HUES64 (cell line): Measurements from ENCODE around the gene CDC42BPG.
A peak's percentile ranks its signal among the peaks of the same experiment; 100 is the strongest.
"Not testable (repeated sequence)": the region's sequence is repeated elsewhere in the genome, so short reads cannot be mapped to it uniquely, and the experiment has no call there.

Experiments used
- H3K27ac ChIP-seq: 2 replicates; pipeline ENCODE4 v1.7.0; 2013; ENCODE audit warnings: low read depth, low read length, inconsistent platforms
- H3K27me3 ChIP-seq: 2 replicates; pipeline ENCODE4 v1.6.1; 2013; ENCODE audit warnings: mild to moderate bottlenecking, low read length; ENCODE audit not compliant: insufficient read depth
- H3K36me3 ChIP-seq: 2 replicates; pipeline ENCODE4 v1.6.1; 2013; ENCODE audit warnings: mild to moderate bottlenecking, low read length; ENCODE audit not compliant: insufficient read depth
- H3K4me1 ChIP-seq: 2 replicates; pipeline ENCODE4 v1.6.1; 2013; ENCODE audit warnings: mild to moderate bottlenecking, low read length, moderate library complexity; ENCODE audit not compliant: insufficient read depth
- H3K4me3 ChIP-seq: 2 replicates; pipeline ENCODE4 v1.5.1; 2013; ENCODE audit warnings: mild to moderate bottlenecking, low read length, moderate library complexity
- H3K9ac ChIP-seq: 2 replicates; pipeline ENCODE4 v1.6.1; 2013; ENCODE audit warnings: mild to moderate bottlenecking, low read depth, low read length
- H3K9me3 ChIP-seq: 2 replicates; pipeline ENCODE4 v1.6.1; 2013; ENCODE audit warnings: low read depth, low read length; ENCODE audit not compliant: insufficient read depth
- WGBS: fragments of 150-250, 120-280 bp; methylation state at CpG from one replicate; pipeline ENCODE4 v1.1.7; 2013; ENCODE audit warnings: missing lambda C conversion rate; 5-methylcytosine and 5-hydroxymethylcytosine counted together

The CDC42BPG gene

GRCh38 chr11:64829536-64830251 is 14.8 kb downstream of the CDC42BPG start:
- Histone ChIP-seq H3K9me3 (no peaks in the 10 kb centered on the region), H3K36me3 (peaks cover 16% of the 10 kb centered on the region), H3K4me1 (no peaks in the 10 kb centered on the region), H3K4me3 (no peak overlapping the region), H3K9ac (no peak overlapping the region), H3K27me3 (no peaks in the 10 kb centered on the region), H3K27ac (no peak overlapping the region)
- 96% methylated on average over 43 of the region's 43 CpGs for WGBS

DNA sequence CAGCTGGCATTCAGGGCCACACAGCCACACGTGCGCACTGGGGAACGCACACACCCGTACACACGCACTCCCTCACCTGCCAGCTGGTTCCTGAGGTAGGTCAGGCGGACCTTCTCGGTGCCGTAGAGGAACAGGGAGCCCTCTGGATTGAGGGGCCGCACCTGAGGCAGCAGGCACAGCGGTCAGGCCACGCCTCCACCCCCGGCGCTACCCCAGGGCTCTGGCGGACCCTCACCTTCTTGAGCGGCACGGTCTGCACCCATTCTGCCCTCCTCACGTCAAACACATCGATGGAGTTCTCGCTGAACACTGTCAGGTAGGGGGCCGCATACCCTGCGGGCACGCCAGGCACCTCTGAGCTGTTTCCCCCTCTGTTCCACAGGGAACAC is 17.0 kb downstream of the CDC42BPG start:
- Histone ChIP-seq H3K4me3 (no peak overlapping the region), H3K4me1 (no peaks in the 10 kb centered on the region), H3K9me3 (no peaks in the 10 kb centered on the region), H3K27ac (no peak overlapping the region), H3K27me3 (no peaks in the 10 kb centered on the region), H3K9ac (no peak overlapping the region), H3K36me3 (peaks cover 7% of the 10 kb centered on the region; the same call in 1 of the 2 replicates)
- WGBS = 95% methylated on average over 22 of the region's 22 CpGs

- no peak overlapping the region for H3K27ac ChIP-seq
- no peak overlapping the region for H3K9ac ChIP-seq
- H3K4me3 ChIP-seq = no peak overlapping the region
- no peaks in the 10 kb centered on the region for H3K9me3 ChIP-seq
- H3K4me1 ChIP-seq = no peaks in the 10 kb centered on the region
- peaks cover 7% of the 10 kb centered on the region; the same call in 1 of the 2 replicates for H3K36me3 ChIP-seq
- 94% methylated on average over 52 of the region's 52 CpGs for WGBS
- H3K27me3 ChIP-seq = no peaks in the 10 kb centered on the region
Observed at GRCh38 chr11:64826578-64827450, 17.6 kb downstream of the CDC42BPG start.

- Histone ChIP-seq H3K36me3 (peaks cover 7% of the 10 kb centered on the region; the same call in 1 of the 2 replicates), H3K27ac (no peak overlapping the region), H3K4me3 (no peak overlapping the region), H3K27me3 (no peaks in the 10 kb centered on the region), H3K9ac (no peak overlapping the region), H3K9me3 (no peaks in the 10 kb centered on the region), H3K4me1 (no peaks in the 10 kb centered on the region)
- WGBS = 85% methylated on average over 7 of the region's 7 CpGs
Observed at GRCh38 chr11:64826062-64826461, 18.4 kb downstream of the CDC42BPG start.

DNA sequence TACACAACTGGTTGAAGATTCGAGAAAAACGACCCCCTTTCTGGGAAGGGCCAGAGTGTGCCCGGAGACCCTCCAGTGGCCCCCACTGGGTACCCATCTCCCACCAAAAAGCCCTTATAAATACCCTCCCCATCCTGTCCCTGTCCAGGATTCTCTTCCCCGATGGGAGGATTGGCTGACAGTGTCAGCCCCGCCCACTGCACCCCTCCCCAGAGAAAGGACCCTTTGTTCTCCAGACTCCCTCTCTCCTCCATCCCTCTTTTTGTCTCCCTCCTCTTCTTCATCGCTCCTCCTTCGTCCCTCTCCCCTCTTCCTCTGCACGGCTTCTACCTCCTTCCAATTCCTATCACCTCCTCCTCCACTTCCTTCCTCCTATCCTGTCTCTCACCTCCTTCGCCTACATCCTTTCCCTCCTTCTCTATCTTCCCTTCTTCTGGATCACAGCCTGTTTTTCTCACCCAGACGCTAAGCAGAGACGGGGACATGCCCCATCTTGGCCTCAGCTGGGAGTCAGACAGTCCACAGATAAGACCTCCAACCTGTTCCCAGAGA is 20.8 kb downstream of the CDC42BPG start:
- Histone ChIP-seq H3K4me3 (no peak overlapping the region), H3K36me3 (no peaks in the 10 kb centered on the region), H3K27ac (no peak overlapping the region), H3K9me3 (no peaks in the 10 kb centered on the region), H3K4me1 (no peaks in the 10 kb centered on the region), H3K27me3 (no peaks in the 10 kb centered on the region), H3K9ac (no peak overlapping the region)
- 86% methylated on average over 11 of the region's 11 CpGs for WGBS

DNA sequence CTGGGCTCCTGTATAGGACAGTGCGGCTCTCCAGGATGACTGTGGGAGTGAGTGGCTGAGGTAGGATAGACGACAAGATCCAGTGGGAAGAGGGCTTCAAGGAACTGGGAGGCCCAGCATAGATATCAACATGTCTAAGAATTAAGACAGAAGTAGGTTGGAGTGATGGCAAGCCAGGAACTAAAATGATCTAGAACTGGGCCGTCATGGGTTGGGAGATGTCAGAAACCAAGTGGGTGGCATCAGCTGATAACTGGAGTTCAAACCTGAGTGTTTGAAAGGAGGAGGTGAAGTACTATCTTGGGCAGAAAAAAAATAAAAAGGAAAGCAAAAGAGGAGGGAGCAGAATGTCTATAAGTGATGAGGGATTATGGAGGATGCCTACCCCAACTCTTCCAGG is 27.0 kb downstream of the CDC42BPG start:
- no peaks in the 10 kb centered on the region for H3K27me3 ChIP-seq
- H3K4me3 ChIP-seq = no peak overlapping the region
- no peak overlapping the region for H3K9ac ChIP-seq
- no peaks in the 10 kb centered on the region for H3K9me3 ChIP-seq
- H3K36me3 ChIP-seq = no peaks in the 10 kb centered on the region
- H3K27ac ChIP-seq = no peak overlapping the region
- 91% methylated on average over 3 of the region's 3 CpGs for WGBS
- H3K4me1 ChIP-seq = no peaks in the 10 kb centered on the region

DNA sequence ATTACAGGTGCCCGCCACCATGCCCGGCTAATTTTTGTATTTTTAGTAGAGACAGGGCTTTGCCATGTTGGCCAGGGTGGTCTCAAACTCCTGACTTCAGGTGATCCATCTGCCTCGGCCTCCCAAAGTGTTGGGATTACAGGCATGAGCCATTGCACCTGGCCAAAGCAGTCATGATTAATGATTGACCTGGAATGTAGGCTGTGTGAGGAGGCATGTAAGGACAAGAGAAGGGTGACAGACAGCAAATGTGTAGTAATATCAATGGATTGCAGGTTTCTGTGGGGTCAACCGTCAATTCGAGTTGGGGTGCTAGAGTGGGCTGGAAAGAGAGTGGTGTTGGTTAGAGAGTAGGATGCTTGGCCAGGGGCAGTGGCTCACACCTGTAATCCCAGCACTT is 29.0 kb downstream of the CDC42BPG start:
- H3K27me3 ChIP-seq, H3K9me3 ChIP-seq, H3K9ac ChIP-seq, H3K27ac ChIP-seq, H3K4me1 ChIP-seq, H3K4me3 ChIP-seq, H3K36me3 ChIP-seq: not testable (repeated sequence)
- WGBS = 91% methylated on average over 5 of the region's 5 CpGs

DNA sequence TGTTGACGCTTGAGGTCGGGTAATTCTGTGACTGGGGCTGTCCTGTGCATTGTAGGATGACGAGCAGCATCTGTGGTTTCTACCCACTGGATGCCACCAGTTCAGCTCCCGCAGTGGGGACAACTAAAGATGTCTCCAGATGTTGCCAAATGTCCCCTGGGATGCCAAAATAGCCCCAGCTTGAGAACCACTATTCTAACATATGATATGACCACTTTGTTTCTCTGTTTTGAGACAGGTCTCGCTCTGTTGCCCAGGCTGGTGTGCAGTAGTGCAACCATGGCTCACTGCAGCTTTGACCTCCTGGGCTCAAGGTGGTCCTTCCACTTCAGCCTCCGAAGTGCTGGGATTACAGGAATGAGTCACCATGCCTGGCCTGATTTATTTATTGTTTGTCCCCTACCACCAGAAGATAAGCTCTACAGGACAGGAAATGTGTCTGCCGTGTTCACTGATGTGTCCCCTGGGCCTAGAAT is 29.7 kb downstream of the CDC42BPG start:
- no peak overlapping the region for H3K9ac ChIP-seq
- H3K4me1 ChIP-seq = no peaks in the 10 kb centered on the region
- no peak overlapping the region for H3K27ac ChIP-seq
- H3K4me3 ChIP-seq = no peak overlapping the region
- no peaks in the 10 kb centered on the region for H3K36me3 ChIP-seq
- no peaks in the 10 kb centered on the region for H3K9me3 ChIP-seq
- 79% methylated on average over 7 of the region's 7 CpGs for WGBS
- H3K27me3 ChIP-seq = no peaks in the 10 kb centered on the region

DNA sequence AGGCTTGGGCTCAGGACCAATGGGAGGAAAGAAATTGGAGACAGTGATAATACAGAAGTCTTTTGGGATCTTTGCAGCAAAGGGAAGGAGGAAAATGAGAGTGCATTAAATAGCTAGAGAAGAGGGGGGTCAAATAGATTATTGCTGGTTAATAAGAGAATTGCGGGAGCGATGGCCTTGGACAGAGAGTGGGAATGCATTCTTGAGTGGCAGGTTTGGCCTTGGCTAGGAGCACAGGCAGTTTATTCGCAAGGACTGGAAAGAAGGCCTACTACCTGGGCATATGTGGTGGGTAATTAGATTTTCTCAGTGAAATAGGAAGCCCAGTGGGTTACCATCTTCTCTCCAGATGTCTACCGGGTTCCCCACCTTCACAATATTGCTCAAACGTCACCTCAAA is 30.6 kb downstream of the CDC42BPG start:
- H3K27me3 ChIP-seq = no peaks in the 10 kb centered on the region
- H3K9ac ChIP-seq = no peak overlapping the region
- no peaks in the 10 kb centered on the region for H3K9me3 ChIP-seq
- H3K27ac ChIP-seq = no peak overlapping the region
- 91% methylated on average over 5 of the region's 5 CpGs for WGBS
- no peak overlapping the region for H3K4me3 ChIP-seq
- H3K4me1 ChIP-seq = peaks cover 5% of the 10 kb centered on the region
- no peaks in the 10 kb centered on the region for H3K36me3 ChIP-seq

DNA sequence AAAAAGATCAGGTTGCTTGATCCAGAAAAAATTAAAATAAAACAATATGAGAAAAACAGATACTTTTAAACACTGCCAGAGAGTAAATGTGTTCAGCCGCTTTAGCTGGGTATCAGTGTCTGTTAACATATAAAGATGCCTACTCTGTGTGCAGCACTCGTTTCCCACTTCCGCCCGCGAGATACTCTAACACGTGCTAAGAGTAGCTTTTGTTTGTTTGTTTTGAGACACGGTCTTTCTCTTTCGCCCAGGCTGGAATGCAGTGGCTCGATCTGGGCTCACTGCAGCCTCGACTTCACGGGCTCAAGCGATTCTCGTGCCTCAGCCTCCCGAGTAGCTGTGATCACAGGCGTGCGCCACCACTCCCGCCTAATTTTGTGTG is 33.6 kb downstream of the CDC42BPG start:
- Histone ChIP-seq H3K36me3 (peaks cover 21% of the 10 kb centered on the region), H3K27ac (no peak overlapping the region), H3K4me1 (peaks cover 5% of the 10 kb centered on the region), H3K9me3 (no peaks in the 10 kb centered on the region), H3K9ac (peak overlapping the region; percentile 49; the same call in 1 of the 2 replicates), H3K4me3 (peak overlapping the region; percentile 94), H3K27me3 (no peaks in the 10 kb centered on the region)
- 41% methylated on average over 14 of the region's 17 CpGs for WGBS

DNA sequence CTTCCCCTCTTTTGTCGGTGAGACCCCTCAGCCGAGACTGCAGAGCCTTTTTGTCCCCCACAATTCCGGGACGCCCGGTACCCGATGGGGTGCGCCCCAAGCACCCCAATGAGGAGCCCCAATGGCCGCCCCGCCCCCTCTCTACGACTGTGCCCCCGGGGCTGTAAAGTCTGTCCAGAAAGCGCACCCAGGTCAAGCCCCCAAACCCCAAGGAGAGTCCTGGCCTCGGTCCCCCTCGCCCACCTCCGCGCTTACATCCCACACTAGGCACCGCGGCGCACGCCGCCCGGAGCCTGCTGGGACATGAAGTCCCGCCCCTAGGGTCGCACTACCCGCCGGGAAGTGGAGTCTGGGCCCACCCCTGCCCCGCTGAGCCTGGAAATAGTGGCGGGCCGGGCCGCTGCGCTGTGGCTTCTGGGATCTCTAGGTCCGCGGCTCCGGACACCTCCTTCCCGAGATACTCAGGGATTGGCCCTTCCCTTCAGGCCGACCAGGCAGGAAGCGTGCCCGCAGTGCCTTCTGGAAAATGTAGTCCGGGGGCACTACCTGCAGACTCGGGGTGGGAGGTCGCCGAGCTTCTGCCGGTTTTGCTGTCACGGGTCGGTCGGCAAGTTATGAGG is 34.1 kb downstream of the CDC42BPG start, which contains the start of gene MEN1:
Gene MEN1 (minus strand): TSS at position 281 of the 620 bp plus-strand sequence. CDS start 442 bp downstream, outside the sequence.
- no peaks in the 10 kb centered on the region for H3K9me3 ChIP-seq
- under 1% methylated on average over 45 of the region's 46 CpGs for WGBS
- peaks cover 5% of the 10 kb centered on the region for H3K4me1 ChIP-seq
- peak within 1 kb of the TSS; percentile 60; the same call in 1 of the 2 replicates for H3K27ac ChIP-seq
- no peaks in the 10 kb centered on the region for H3K27me3 ChIP-seq
- H3K4me3 ChIP-seq = peak within 1 kb of the TSS; percentile 94
- H3K9ac ChIP-seq = peak within 1 kb of the TSS; percentile 61
- peaks cover 22% of the 10 kb centered on the region for H3K36me3 ChIP-seq
